Measurements from ENCODE around the gene ACOT8.

Gene ACOT8

GRCh38 chr20:45821947-45822346 is 35.2 kb downstream of the ACOT8 start:
- in situ Hi-C loops (cut with MboI; ENCODE audit: low pct_unique_long_range_greater_than_20kb, low sequenced_read_pairs, unreplicated experiment): no loop called here
- no peak for TF ChIP-seq CTCF (IDR thresholded peaks at IDR 0.05; ENCODE audit: extremely low read depth, insufficient read depth, missing control alignments)
- no peak for DNase-seq (ENCODE audit: low spot score)

- in situ Hi-C loops (cut with MboI; ENCODE audit: low pct_unique_long_range_greater_than_20kb, low sequenced_read_pairs, unreplicated experiment): no loop called here
- DNase-seq (ENCODE audit: low spot score): no peak
- TF ChIP-seq CTCF (IDR thresholded peaks at IDR 0.05; ENCODE audit: extremely low read depth, insufficient read depth, missing control alignments): no peak
These were observed 37.7 kb downstream of the ACOT8 start for GRCh38 chr20:45819466-45819865.

- no peak for DNase-seq (ENCODE audit: low spot score)
- no peak for TF ChIP-seq CTCF (IDR thresholded peaks at IDR 0.05; ENCODE audit: extremely low read depth, insufficient read depth, missing control alignments)
- in situ Hi-C loops (cut with MboI; ENCODE audit: low pct_unique_long_range_greater_than_20kb, low sequenced_read_pairs, unreplicated experiment): no loop called here
These were observed 39.0 kb downstream of the ACOT8 start for GRCh38 chr20:45818239-45818638.

- no peak for DNase-seq (ENCODE audit: low spot score)
- no peak for TF ChIP-seq CTCF (IDR thresholded peaks at IDR 0.05; ENCODE audit: extremely low read depth, insufficient read depth, missing control alignments)
- in situ Hi-C loops (cut with MboI; ENCODE audit: low pct_unique_long_range_greater_than_20kb, low sequenced_read_pairs, unreplicated experiment): no loop called here
These were observed 39.6 kb downstream of the ACOT8 start for GRCh38 chr20:45817376-45818194.

GRCh38 chr20:45816951-45817350 is 40.2 kb downstream of the ACOT8 start:
- no peak for TF ChIP-seq CTCF (IDR thresholded peaks at IDR 0.05; ENCODE audit: extremely low read depth, insufficient read depth, missing control alignments)
- in situ Hi-C loops (cut with MboI; ENCODE audit: low pct_unique_long_range_greater_than_20kb, low sequenced_read_pairs, unreplicated experiment): no loop called here
- no peak for DNase-seq (ENCODE audit: low spot score)

- TF ChIP-seq CTCF (IDR thresholded peaks at IDR 0.05; ENCODE audit: extremely low read depth, insufficient read depth, missing control alignments): no peak
- in situ Hi-C loops (cut with MboI; ENCODE audit: low pct_unique_long_range_greater_than_20kb, low sequenced_read_pairs, unreplicated experiment): no loop called here
- DNase-seq (ENCODE audit: low spot score): no peak
These were observed 42.9 kb downstream of the ACOT8 start for GRCh38 chr20:45814314-45814713.
